ENCODE results near the gene SLC15A1.

GRCh38 chr13:98689347-98689968 is 63.0 kb downstream of the SLC15A1 start:
- TF ChIP-seq CTCF (IDR thresholded peaks at IDR 0.05 in 4 of 5, conservative IDR thresholded peaks at IDR 0.05 in 1 of 5) (no peak), POLR2A (IDR thresholded peaks at IDR 0.05) (no peak)

Data from gastrocnemius medialis (tissue), 4 donors.